ENCODE results near the gene SLC35D2. TPM values are rescaled to one million over a fixed set of nuclear protein-coding genes. Genes with fewer than 3 reads are reported as not detected.
A peak's percentile ranks its signal among the peaks of the same experiment; 100 is the strongest.
"Not testable (repeated sequence)": the region's sequence is repeated elsewhere in the genome, so short reads cannot be mapped to it uniquely, and the experiment has no call there.

The SLC35D2 gene
- total RNA-seq, 1 donor from 2014 or later: 18.3 TPM

DNA sequence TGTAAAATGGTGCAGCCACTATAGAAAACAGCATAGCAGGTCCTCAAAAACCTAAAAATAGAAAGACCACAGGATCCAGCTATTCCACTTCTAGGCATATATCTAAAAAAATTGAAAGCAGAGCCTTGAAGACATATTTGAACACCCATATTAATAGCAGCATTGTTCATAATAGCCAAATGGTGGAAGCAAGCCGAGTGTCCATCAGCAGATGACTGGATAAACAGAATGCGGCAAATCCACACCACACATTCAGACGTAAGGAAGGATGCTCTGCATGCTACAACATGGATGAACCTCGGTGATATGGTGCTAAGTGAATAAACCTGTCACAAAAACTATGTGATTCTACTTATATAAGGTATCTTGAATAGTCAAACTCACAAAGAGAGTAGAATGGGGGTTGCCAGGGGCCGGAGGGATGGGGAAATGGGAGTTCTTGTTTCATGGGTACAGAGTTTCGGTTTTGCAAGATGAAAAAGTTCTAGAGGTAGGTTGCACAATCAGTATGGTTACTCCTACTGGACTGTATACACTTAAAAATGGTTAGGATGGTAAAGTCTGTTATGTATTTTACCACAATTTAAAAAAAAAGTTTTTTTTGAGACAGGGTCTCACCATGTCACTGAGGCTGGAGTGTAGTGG, 64.5 kb downstream of the SLC35D2 start:
- Mint-ChIP-seq H3K36me3 (ENCODE audit: unreplicated experiment) (peaks cover 3% of the 10 kb centered on the region), H3K27me3 (ENCODE audit: unreplicated experiment) (no peaks in the 10 kb centered on the region), H3K4me1 (ENCODE audit: unreplicated experiment) (peaks cover 2% of the 10 kb centered on the region), H3K9me3 (ENCODE audit: unreplicated experiment) (no peaks in the 10 kb centered on the region), H3K27ac (ENCODE audit: unreplicated experiment) (no peak overlapping the region), H3K4me3 (ENCODE audit: unreplicated experiment) (no peak overlapping the region)
- TF ChIP-seq, protein P1, sequence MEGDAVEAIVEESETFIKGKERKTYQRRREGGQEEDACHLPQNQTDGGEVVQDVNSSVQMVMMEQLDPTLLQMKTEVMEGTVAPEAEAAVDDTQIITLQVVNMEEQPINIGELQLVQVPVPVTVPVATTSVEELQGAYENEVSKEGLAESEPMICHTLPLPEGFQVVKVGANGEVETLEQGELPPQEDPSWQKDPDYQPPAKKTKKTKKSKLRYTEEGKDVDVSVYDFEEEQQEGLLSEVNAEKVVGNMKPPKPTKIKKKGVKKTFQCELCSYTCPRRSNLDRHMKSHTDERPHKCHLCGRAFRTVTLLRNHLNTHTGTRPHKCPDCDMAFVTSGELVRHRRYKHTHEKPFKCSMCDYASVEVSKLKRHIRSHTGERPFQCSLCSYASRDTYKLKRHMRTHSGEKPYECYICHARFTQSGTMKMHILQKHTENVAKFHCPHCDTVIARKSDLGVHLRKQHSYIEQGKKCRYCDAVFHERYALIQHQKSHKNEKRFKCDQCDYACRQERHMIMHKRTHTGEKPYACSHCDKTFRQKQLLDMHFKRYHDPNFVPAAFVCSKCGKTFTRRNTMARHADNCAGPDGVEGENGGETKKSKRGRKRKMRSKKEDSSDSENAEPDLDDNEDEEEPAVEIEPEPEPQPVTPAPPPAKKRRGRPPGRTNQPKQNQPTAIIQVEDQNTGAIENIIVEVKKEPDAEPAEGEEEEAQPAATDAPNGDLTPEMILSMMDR (IDR thresholded peaks at IDR 0.05): no peak
- DNase-seq (ENCODE audit: extremely low spot score, unreplicated experiment): no peak

DNA sequence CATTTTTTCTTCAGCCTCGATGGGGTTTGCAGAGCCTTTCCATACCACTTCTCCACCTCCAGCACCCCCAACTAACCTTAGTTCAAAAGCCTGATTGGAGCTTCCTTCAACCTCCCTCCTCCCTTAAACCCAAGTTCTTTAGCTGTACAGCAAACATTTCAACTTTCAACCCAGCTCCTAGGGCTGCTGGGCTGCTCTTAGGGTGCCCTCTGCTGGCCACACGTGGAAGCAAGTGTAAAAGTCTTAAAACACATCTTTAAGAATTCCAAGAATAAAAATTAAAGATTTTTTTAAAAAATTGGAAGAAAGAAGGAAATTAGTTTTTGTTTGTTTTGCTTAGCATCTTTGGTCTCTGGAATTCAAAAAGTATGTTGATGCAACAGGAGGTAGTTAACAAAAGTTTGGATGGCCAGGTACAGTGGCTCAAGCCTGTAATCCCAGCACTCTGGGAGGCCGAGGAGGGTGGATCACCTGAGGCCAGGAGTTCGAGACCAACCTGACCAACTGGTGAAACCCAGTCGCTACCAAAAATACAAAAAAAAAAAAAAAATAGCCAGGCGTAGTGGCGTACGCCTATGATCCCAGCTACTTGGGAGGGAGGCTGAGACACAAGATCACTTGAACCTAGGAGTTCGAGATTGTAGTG, 66.1 kb downstream of the SLC35D2 start:
- no peak overlapping the region for H3K27ac Mint-ChIP-seq (ENCODE audit: unreplicated experiment)
- TF ChIP-seq, protein P1 (IDR thresholded peaks at IDR 0.05): peak; percentile 89
- peaks cover 7% of the 10 kb centered on the region for H3K9me3 Mint-ChIP-seq (ENCODE audit: unreplicated experiment)
- DNase-seq (ENCODE audit: extremely low spot score, unreplicated experiment): no peak
- H3K36me3 Mint-ChIP-seq (ENCODE audit: unreplicated experiment): peaks cover 3% of the 10 kb centered on the region
- H3K4me3 Mint-ChIP-seq (ENCODE audit: unreplicated experiment): no peak overlapping the region
- peaks cover 2% of the 10 kb centered on the region for H3K4me1 Mint-ChIP-seq (ENCODE audit: unreplicated experiment)
- H3K27me3 Mint-ChIP-seq (ENCODE audit: unreplicated experiment): no peaks in the 10 kb centered on the region

DNA sequence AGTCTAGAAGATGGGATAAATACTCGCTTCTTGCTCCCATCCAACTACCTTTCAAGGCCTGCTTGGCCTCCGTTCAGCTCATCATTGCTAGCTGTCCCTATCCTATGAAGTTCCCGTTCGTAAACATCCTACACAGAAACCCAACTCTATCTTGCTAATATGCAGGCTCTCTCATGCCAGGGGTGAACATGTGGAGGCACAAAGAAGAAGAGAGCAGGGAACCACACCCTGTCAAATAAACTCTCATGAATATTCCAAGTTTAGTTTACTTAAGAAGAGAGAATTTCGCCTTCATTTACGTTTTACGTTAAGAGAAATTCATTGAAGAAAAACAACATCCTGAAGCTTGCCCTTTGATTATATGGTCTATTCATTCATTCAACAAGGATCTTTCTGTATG, 73.7 kb downstream of the SLC35D2 start:
- no peak for DNase-seq (ENCODE audit: extremely low spot score, unreplicated experiment)
- Mint-ChIP-seq H3K36me3 (ENCODE audit: unreplicated experiment) (peaks cover 6% of the 10 kb centered on the region), H3K4me1 (ENCODE audit: unreplicated experiment) (no peaks in the 10 kb centered on the region), H3K4me3 (ENCODE audit: unreplicated experiment) (no peak overlapping the region), H3K27me3 (ENCODE audit: unreplicated experiment) (peaks cover 6% of the 10 kb centered on the region), H3K9me3 (ENCODE audit: unreplicated experiment) (peaks cover 18% of the 10 kb centered on the region), H3K27ac (ENCODE audit: unreplicated experiment) (no peak overlapping the region)
- TF ChIP-seq, protein P1 (IDR thresholded peaks at IDR 0.05): no peak

DNA sequence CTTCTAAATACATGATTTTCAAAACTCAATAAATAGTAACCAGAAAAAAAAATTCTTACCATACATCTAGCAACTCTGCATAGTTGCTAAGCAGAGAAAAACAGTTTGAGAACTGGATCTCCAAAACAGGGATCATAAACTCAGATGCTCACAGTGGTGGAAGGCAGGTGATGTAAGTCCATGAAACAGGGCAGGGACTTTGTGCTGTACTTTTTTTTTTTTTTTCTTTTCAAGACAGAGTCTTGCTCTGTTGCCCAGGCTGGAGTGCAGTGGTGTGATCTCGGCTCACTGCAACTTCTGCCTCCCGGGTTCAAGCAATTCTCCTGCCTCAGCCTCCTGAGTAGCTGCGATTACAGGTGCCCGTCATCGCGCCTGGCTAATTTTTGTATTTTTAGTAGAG, 76.6 kb downstream of the SLC35D2 start:
- not testable (repeated sequence) for DNase-seq (ENCODE audit: extremely low spot score, unreplicated experiment); H3K27ac Mint-ChIP-seq (ENCODE audit: unreplicated experiment); H3K27me3 Mint-ChIP-seq (ENCODE audit: unreplicated experiment); H3K36me3 Mint-ChIP-seq (ENCODE audit: unreplicated experiment); H3K9me3 Mint-ChIP-seq (ENCODE audit: unreplicated experiment); H3K4me1 Mint-ChIP-seq (ENCODE audit: unreplicated experiment); H3K4me3 Mint-ChIP-seq (ENCODE audit: unreplicated experiment)

DNA sequence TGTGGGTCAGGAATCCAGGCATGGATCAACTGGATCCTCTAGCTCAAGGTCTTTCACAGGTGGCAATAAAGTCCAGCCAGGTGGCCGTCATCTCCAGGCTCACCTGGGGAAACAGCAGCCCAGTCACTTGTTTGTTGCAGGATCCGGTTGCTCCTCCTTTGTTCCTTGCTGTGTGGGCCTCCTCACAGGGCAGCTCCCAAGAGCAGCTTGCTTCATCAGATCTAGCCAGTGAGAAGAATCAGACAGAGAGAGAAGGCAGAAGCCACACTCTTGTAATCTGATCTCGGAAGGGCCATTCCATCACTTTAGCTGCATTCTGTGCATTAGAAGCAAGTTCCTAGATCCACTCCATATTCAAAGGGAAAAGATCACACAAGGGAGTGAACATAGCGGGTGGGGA, 78.3 kb downstream of the SLC35D2 start:
- H3K9me3 Mint-ChIP-seq (ENCODE audit: unreplicated experiment): no peaks in the 10 kb centered on the region

More for the DNA sequence above, 78.3 kb downstream of the SLC35D2 start:
- Mint-ChIP-seq H3K4me1 (ENCODE audit: unreplicated experiment) (peaks cover 7% of the 10 kb centered on the region), H3K4me3 (ENCODE audit: unreplicated experiment) (no peak overlapping the region), H3K27me3 (ENCODE audit: unreplicated experiment) (peaks cover 3% of the 10 kb centered on the region), H3K27ac (ENCODE audit: unreplicated experiment) (no peak overlapping the region), H3K36me3 (ENCODE audit: unreplicated experiment) (no peaks in the 10 kb centered on the region)
- no peak for DNase-seq (ENCODE audit: extremely low spot score, unreplicated experiment)
- TF ChIP-seq, protein P1 (IDR thresholded peaks at IDR 0.05): no peak
